Islet of Langerhans (tissue), 1 donor: ENCODE results near the gene TBRG1.

Source experiments
- FAIRE-seq: peaks from one replicate; lab custom pipeline; 2011; peaks lifted over from hg19 to GRCh38; lab: Jason Lieb, UNC

TBRG1 gene

DNA sequence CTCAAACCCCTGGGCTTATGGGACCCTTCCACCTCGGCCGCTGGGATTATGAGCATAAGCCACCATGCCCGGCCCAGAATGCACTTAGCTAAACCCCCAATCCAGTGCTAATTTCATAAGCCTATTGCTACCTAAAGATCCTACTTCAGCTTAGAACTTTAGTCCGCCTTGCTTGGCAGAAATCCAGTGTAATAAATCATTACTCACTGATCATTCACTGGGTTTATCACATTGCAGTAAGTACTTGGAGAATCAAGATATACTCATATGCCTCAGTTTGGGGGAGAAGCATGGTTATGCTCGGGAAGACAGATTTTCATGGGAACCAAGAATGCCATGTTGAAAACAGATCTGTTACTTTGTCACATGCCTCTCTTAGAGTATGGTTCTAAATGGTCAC, 3.8 kb upstream of the TBRG1 start:
- no peak for FAIRE-seq

DNA sequence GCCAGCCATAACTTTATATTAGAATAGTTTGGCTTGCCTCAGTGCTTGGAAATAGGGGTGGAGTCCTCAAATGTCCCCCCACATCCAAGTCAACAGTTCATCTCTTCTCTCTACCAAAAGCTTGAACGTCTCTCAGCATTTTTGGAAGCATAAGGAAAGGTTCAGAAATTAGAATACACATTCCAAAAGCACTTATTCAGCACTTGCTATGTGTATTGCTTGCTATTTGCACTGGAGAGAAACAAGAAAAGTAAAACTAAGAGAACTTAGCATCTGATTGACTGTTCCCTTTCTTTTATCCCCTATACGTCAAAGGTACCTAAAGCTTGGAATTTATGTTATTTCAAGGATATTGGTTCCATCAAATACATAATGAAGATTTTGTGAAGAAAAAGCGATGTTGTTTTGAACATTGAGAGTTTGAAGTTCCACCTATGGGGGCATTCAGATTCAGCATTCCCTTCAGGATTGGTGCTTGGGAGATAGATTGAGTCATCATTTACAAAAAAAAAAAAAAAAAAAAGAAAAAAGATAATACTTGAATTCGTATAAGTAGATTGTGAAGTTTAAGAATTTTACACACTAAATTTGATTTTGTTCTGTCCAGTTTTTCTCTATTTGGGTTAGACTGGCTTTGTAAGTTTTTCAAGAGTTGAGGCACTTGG, 1.3 kb downstream of the TBRG1 start:
- FAIRE-seq, result no peak

- FAIRE-seq, result no peak
Measured at GRCh38 chr11:124625504-124626168, 3.0 kb downstream of the TBRG1 start.

GRCh38 chr11:124627546-124627945, 4.9 kb downstream of the TBRG1 start:
- no peak for FAIRE-seq

- peak; percentile 65 for FAIRE-seq
Measured at GRCh38 chr11:124629961-124630360, 7.3 kb downstream of the TBRG1 start.

- FAIRE-seq, result no peak
Measured at GRCh38 chr11:124633355-124633754, 10.7 kb downstream of the TBRG1 start.

- no peak for FAIRE-seq
Measured at GRCh38 chr11:124635932-124636331, 13.3 kb downstream of the TBRG1 start.

GRCh38 chr11:124638500-124638899, 15.8 kb downstream of the TBRG1 start:
- no peak for FAIRE-seq

- no peak for FAIRE-seq
Measured at GRCh38 chr11:124639186-124639585, 16.5 kb downstream of the TBRG1 start.

- FAIRE-seq, result no peak
Measured at GRCh38 chr11:124640666-124641065, 18.0 kb downstream of the TBRG1 start.

DNA sequence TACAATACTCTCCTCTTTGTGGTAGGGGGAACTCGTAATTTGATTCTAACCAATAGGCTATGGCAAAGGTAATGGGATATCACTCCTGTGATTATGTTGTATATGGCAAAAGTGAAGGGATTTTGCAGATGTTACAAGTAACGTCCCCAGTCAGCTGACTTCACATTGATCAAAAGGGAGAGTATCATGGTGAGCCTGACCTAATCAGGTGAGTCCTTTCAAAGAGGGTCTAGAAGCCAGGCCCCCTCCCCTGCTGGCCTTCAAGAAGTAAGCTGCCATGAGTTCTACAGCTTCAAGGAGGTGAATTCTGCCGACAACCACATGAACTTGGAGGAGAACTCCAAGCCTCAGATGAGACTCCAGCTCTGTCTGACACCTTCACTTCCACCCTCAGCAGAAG, 20.0 kb downstream of the TBRG1 start:
- no peak for FAIRE-seq

DNA sequence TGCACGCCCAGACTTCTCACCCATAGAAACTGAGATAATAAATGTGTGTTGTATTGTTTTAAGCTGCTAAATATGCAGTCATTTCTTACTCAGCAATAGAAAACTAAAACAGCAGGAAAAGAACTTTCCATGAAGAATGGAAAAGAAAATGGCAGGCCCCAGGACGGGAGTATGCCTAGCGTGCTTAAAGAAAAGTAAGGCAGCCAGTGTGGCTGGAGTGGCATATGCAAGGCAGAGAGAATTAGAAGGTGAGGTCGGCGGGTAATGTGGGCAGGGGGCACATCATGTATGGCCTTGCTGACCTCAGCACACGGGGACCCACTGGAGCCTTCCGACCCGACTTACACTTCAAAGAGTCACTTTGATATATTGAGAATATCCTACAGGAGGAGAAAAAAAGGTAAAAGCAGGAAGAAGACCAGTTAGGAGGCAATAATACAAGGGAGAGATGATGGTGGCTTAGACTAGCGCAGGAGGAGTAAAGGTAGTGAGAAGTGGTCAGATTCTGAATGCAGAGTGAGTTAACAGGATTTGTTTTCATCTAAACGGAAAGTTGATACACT, 20.5 kb downstream of the TBRG1 start:
- no peak for FAIRE-seq

DNA sequence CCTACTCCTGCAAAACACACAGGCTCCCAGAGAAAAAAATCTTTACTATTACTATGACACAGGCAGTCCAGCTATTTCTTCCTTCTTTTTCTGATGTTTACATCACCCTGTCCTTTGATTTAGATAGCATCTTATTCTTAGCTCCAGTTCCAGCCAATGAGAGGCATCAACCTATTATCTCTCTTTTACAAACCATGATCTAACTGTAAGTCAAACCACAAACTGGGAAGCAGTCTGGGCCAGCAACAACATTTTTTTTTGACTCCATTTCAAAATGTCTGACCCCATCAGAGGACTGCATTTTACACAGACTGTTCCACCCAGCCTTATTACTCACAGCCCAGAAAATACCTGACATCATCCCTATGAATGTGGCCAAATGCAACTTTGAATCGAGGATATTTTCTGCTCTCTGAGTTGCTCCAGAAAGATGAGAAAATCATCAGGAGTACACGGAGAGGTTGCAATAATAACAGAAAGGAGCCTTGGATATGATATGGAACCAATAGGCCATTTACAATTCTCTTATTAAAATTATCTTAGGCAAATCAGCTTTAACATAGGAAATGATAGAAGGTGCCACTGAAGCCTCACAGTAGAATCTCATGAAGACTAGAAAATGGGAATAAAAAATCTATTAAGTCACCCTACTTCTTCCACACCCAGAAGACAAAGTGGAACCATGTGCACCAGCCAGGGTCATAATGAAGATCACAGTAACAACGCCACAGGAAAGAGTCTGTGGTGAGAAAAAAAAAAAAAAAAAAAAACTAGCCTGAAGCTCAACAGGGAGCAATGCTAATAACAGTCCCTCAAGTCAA, 21.2 kb downstream of the TBRG1 start:
- FAIRE-seq, result no peak

- no peak for FAIRE-seq
Measured at GRCh38 chr11:124644426-124645280, 22.0 kb downstream of the TBRG1 start.

DNA sequence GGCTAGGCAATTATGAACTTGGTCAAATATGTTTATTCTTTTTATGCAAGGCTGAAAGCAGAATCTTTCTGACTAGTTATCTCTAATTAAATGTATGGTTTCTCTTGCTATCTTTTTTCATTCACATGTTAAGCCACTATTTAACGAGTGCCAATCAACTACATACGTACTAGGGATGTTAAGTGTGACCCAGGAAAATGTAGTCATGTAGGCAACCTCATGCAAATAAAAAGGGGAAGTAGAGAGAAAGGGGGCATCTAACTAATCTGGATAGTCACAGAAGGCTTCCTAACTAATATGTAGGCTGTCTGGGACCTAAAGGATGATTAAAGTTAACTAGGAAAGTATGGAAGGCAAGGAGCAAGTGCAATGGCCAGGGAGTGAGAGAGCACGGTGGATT, 23.5 kb downstream of the TBRG1 start:
- FAIRE-seq, result no peak

DNA sequence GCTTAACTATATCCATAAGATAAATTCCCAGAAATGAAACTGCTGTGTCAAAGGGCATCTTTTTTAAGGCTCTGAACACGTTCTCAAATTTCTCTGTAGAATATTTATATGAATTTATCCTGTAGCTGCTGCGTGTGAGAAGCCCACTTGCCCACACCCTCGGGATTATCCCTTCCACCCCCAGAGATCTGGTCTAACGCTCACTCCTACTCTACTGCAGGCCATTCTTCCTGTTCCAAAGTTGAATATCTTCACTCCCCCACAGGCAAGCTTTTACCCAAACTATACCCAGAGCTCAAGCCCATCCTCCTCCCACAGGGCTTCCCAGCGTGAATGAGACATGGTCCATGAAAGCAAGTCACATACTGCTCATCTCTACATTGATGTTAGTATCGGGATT, 25.9 kb downstream of the TBRG1 start:
- no peak for FAIRE-seq

DNA sequence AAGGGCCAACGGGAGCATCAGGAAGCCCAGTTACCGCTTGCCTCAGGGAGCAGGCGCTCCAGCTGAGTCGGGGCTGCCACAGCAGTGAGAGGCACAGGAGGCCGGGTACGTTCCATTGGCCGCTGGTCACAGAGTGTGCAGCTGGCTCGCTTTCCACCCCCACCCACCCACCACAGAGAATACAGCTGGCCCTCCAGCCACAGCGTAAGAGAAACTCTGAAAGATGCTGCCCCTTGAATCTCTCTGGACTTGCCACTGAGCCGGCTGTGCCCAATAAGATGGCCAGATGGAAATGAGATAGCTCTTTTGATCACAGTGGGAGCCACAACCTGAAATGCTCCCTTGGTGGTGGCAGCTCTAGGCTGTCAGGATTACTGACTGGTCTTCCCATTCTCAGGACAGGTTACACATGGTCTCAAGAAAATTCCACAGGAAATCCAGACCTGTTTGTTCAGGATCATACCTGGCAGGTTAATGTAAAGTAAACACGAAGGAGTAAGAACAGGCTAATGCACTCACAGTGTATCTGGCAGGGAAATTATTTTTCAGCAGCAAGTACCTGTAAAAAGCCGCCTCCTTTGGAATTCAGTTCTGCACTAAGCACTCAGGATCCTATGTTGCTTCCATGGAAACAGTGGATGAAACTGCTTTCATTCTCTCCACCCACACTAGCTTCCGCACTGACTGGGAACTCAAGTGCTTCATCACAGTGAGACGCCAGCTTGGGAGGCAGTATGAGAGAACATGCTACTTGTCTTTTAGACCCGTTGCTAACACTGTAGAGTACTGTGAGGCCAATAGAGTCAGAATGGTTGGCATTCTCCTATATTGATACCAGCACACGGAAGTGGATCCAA, 34.3 kb downstream of the TBRG1 start:
- FAIRE-seq, result no peak

GRCh38 chr11:124657904-124658303, 35.2 kb downstream of the TBRG1 start:
- no peak for FAIRE-seq

GRCh38 chr11:124658501-124658900, 35.8 kb downstream of the TBRG1 start:
- no peak for FAIRE-seq

DNA sequence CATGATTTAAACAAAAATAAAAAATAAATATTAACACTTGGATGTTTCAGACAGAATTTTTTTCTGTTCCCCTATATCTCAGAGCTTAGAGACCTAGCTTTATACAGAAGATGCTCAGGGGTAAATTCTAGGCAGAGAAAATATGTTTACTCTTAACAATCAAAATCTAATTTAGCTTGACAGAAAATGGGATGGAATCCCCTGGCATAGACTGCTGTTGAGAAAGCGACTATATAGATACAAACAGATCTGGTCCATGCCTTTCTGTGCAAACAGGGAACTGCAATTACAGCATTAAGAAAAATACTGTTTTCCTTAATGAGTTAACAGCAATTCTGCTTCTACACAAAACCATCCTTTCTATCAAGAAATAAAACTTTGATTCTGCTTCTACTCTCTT, 36.3 kb downstream of the TBRG1 start:
- no peak for FAIRE-seq

- FAIRE-seq, result peak; percentile 9
Measured at GRCh38 chr11:124661553-124661952, 38.9 kb downstream of the TBRG1 start.
